ENCODE data around the gene ISG15. TPM values are rescaled to one million over a fixed set of nuclear protein-coding genes. Genes with fewer than 3 reads are reported as not detected.

ISG15 gene
- polyA plus RNA-seq, 1 donor, result 26.0 TPM

GRCh38 chr1:1062348-1063163 is 49.3 kb downstream of the ISG15 start:
- H3K27ac ChIP-seq (ENCODE audit: low read length), result no peak overlapping the region
- DNase-seq, result no peak
- H3K27me3 ChIP-seq (ENCODE audit: control insufficient read depth, insufficient read depth, low read length), result peaks cover 81% of the 10 kb centered on the region
- peaks cover 32% of the 10 kb centered on the region for H3K4me1 ChIP-seq (ENCODE audit: control insufficient read depth, insufficient read depth, low read length)
- peaks cover 18% of the 10 kb centered on the region for H3K9me3 ChIP-seq (ENCODE audit: control insufficient read depth, low read depth, low read length)
- H3K4me3 ChIP-seq (ENCODE audit: low read length), result no peak overlapping the region
- WGBS (ENCODE audit: insufficient coverage, low lambda C conversion rate), result no CpG with 5 or more reads among the region's 29 CpGs
- no peaks in the 10 kb centered on the region for H3K36me3 ChIP-seq (ENCODE audit: control insufficient read depth, insufficient read depth, low read length)

GRCh38 chr1:1063261-1063944 is 50.1 kb downstream of the ISG15 start:
- Histone ChIP-seq H3K4me3 (ENCODE audit: low read length) (no peak overlapping the region), H3K36me3 (ENCODE audit: control insufficient read depth, insufficient read depth, low read length) (no peaks in the 10 kb centered on the region), H3K4me1 (ENCODE audit: control insufficient read depth, insufficient read depth, low read length) (peaks cover 33% of the 10 kb centered on the region), H3K9me3 (ENCODE audit: control insufficient read depth, low read depth, low read length) (peaks cover 23% of the 10 kb centered on the region), H3K27ac (ENCODE audit: low read length) (no peak overlapping the region), H3K27me3 (ENCODE audit: control insufficient read depth, insufficient read depth, low read length) (peaks cover 83% of the 10 kb centered on the region)
- no peak for DNase-seq
- WGBS (ENCODE audit: insufficient coverage, low lambda C conversion rate), result no CpG with 5 or more reads among the region's 24 CpGs

Other genes with a start within 250 kb of the ISG15 start
- 18.1 TPM for gene SAMD11, start 89.6 kb upstream of the ISG15 start, polyA plus RNA-seq
- gene NOC2L, start 54.2 kb upstream of the ISG15 start, polyA plus RNA-seq, result 49.2 TPM
- 6.8 TPM for gene KLHL17, start 52.9 kb upstream of the ISG15 start, polyA plus RNA-seq
- gene PLEKHN1, start 47.0 kb upstream of the ISG15 start, polyA plus RNA-seq, result 0.49 TPM
- gene PERM1, start 31.4 kb upstream of the ISG15 start, polyA plus RNA-seq, result 0.22 TPM
- 10.7 TPM for gene HES4, start 13.4 kb upstream of the ISG15 start, polyA plus RNA-seq
- 116 TPM for gene AGRN, start 6.6 kb downstream of the ISG15 start, polyA plus RNA-seq
- 0.06 TPM for gene RNF223, start 60.8 kb downstream of the ISG15 start, polyA plus RNA-seq
- gene C1orf159, start 102.6 kb downstream of the ISG15 start, polyA plus RNA-seq, result 9.4 TPM
- 0.64 TPM for gene TTLL10, start 160.4 kb downstream of the ISG15 start, polyA plus RNA-seq
- gene TNFRSF18, start 193.1 kb downstream of the ISG15 start, polyA plus RNA-seq, result 0.49 TPM
- gene TNFRSF4, start 200.7 kb downstream of the ISG15 start, polyA plus RNA-seq, result 1.1 TPM
- gene SDF4, start 218.5 kb downstream of the ISG15 start, polyA plus RNA-seq, result 174 TPM
- 16.1 TPM for gene B3GALT6, start 218.7 kb downstream of the ISG15 start, polyA plus RNA-seq
- gene C1QTNF12, start 233.2 kb downstream of the ISG15 start, polyA plus RNA-seq, result 50.5 TPM